ENCODE data around the gene TLCD3B.

Gene TLCD3B

DNA sequence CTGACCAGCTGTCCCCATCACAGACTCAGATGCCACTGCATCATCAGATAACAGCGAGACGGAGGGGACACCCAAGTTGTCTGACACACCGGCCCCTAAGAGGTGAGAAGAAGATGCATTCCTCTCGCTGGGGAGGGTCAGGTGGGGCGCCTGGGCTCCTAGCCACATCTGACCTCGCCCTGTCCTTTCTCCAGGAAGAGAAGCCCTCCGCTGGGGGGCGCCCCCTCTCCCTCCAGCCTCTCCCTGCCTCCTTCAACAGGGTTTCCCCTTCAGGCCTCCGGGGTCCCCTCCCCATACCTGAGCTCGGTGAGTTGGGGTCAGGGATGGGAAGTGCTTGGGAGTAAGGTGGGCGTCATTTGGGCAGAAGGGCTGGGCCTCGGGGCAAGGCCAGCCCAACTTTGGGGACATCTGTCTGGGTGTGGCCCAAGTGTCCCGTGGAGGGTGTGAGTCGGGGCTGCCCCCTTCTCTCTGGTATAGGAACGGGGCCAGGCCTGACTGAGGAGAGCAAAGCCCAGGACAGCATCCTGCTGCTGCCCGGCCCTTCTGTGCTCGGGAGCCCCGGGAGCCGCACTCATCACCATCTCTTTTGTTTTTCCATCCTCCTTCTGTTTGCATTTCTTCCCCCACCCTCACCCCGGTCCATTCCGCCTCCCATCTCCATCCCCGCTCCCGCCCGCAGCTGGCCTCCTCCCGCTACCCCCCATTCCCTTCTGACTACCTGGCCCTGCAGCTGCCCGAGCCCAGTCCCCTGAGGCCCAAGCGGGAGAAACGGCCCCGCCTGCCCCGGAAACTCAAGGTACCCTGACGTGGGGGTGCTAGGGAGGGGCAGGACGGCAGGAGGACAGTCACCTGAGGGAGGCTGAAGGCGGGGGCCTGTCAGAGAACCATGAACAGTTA is 30.1 kb downstream of the TLCD3B start (continued):
- TF ChIP-seq ZFP30 (CRISPR knock-in tag; IDR thresholded peaks at IDR 0.05): no peak
- TF ChIP-seq ESRRG (CRISPR knock-in tag; IDR thresholded peaks at IDR 0.05): no peak
- TF ChIP-seq ZNF565 (CRISPR knock-in tag; conservative IDR thresholded peaks at IDR 0.05; ENCODE audit: low read depth): no peak
- TF ChIP-seq TCF4 (CRISPR knock-in tag; IDR thresholded peaks at IDR 0.05; ENCODE audit: borderline replicate concordance): no peak
- TF ChIP-seq SNAI2 (CRISPR knock-in tag; IDR thresholded peaks at IDR 0.05): no peak
- no peak for TF ChIP-seq ZC3H10 (CRISPR knock-in tag; IDR thresholded peaks at IDR 0.05)
- TF ChIP-seq GLIS3 (CRISPR knock-in tag; IDR thresholded peaks at IDR 0.05): no peak
- TF ChIP-seq ZFP3 (CRISPR knock-in tag; IDR thresholded peaks at IDR 0.05): no peak
- TF ChIP-seq RARB (CRISPR knock-in tag; IDR thresholded peaks at IDR 0.05): no peak
- TF ChIP-seq, protein P1, sequence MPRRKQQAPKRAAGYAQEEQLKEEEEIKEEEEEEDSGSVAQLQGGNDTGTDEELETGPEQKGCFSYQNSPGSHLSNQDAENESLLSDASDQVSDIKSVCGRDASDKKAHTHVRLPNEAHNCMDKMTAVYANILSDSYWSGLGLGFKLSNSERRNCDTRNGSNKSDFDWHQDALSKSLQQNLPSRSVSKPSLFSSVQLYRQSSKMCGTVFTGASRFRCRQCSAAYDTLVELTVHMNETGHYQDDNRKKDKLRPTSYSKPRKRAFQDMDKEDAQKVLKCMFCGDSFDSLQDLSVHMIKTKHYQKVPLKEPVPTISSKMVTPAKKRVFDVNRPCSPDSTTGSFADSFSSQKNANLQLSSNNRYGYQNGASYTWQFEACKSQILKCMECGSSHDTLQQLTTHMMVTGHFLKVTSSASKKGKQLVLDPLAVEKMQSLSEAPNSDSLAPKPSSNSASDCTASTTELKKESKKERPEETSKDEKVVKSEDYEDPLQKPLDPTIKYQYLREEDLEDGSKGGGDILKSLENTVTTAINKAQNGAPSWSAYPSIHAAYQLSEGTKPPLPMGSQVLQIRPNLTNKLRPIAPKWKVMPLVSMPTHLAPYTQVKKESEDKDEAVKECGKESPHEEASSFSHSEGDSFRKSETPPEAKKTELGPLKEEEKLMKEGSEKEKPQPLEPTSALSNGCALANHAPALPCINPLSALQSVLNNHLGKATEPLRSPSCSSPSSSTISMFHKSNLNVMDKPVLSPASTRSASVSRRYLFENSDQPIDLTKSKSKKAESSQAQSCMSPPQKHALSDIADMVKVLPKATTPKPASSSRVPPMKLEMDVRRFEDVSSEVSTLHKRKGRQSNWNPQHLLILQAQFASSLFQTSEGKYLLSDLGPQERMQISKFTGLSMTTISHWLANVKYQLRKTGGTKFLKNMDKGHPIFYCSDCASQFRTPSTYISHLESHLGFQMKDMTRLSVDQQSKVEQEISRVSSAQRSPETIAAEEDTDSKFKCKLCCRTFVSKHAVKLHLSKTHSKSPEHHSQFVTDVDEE (CRISPR knock-in tag; IDR thresholded peaks at IDR 0.05): no peak

DNA sequence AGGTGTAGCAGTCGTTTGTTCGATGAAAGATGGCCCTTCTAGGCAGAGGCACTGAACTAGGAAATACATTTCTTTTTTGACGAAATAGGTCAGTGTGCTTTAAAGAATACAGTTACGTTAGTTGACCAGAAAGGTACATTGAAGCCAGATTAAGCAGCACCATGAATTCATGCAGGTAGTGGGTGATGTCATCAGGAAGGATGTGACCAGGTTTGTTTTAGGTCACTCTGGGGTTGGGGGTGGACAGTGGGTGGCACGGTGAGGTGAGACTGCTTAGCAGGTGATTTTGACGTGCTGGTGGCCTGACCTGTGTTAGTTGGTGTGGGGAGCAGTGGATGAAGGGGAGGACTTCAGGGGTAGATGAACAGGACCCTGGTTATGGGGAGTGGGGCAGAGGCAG is 31.5 kb downstream of the TLCD3B start:
- no peak for ATAC-seq
- no peak for TF ChIP-seq SNAI2 (CRISPR knock-in tag; IDR thresholded peaks at IDR 0.05)
- no peak for TF ChIP-seq ZNF70 (CRISPR knock-in tag; IDR thresholded peaks at IDR 0.05)
- TF ChIP-seq ESRRG (CRISPR knock-in tag; IDR thresholded peaks at IDR 0.05): no peak
- TF ChIP-seq ZFP3 (CRISPR knock-in tag; IDR thresholded peaks at IDR 0.05): no peak
- TF ChIP-seq, protein P2, sequence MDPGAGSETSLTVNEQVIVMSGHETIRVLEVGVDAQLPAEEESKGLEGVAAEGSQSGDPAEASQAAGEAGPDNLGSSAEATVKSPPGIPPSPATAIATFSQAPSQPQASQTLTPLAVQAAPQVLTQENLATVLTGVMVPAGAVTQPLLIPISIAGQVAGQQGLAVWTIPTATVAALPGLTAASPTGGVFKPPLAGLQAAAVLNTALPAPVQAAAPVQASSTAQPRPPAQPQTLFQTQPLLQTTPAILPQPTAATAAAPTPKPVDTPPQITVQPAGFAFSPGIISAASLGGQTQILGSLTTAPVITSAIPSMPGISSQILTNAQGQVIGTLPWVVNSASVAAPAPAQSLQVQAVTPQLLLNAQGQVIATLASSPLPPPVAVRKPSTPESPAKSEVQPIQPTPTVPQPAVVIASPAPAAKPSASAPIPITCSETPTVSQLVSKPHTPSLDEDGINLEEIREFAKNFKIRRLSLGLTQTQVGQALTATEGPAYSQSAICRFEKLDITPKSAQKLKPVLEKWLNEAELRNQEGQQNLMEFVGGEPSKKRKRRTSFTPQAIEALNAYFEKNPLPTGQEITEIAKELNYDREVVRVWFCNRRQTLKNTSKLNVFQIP (CRISPR knock-in tag; IDR thresholded peaks at IDR 0.05; ENCODE audit: borderline replicate concordance, low read depth): no peak
- TF ChIP-seq ARNTL (CRISPR knock-in tag; IDR thresholded peaks at IDR 0.05; ENCODE audit: borderline replicate concordance, low read depth): no peak
- no peak for TF ChIP-seq OSR1 (CRISPR knock-in tag; IDR thresholded peaks at IDR 0.05)
- TF ChIP-seq, protein P3, sequence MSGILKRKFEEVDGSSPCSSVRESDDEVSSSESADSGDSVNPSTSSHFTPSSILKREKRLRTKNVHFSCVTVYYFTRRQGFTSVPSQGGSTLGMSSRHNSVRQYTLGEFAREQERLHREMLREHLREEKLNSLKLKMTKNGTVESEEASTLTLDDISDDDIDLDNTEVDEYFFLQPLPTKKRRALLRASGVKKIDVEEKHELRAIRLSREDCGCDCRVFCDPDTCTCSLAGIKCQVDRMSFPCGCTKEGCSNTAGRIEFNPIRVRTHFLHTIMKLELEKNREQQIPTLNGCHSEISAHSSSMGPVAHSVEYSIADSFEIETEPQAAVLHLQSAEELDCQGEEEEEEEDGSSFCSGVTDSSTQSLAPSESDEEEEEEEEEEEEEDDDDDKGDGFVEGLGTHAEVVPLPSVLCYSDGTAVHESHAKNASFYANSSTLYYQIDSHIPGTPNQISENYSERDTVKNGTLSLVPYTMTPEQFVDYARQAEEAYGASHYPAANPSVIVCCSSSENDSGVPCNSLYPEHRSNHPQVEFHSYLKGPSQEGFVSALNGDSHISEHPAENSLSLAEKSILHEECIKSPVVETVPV (CRISPR knock-in tag; IDR thresholded peaks at IDR 0.05): no peak
- TF ChIP-seq, protein P4, sequence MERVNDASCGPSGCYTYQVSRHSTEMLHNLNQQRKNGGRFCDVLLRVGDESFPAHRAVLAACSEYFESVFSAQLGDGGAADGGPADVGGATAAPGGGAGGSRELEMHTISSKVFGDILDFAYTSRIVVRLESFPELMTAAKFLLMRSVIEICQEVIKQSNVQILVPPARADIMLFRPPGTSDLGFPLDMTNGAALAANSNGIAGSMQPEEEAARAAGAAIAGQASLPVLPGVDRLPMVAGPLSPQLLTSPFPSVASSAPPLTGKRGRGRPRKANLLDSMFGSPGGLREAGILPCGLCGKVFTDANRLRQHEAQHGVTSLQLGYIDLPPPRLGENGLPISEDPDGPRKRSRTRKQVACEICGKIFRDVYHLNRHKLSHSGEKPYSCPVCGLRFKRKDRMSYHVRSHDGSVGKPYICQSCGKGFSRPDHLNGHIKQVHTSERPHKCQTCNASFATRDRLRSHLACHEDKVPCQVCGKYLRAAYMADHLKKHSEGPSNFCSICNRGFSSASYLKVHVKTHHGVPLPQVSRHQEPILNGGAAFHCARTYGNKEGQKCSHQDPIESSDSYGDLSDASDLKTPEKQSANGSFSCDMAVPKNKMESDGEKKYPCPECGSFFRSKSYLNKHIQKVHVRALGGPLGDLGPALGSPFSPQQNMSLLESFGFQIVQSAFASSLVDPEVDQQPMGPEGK (CRISPR knock-in tag; IDR thresholded peaks at IDR 0.05; ENCODE audit: borderline replicate concordance): no peak
- TF ChIP-seq TCF4 (CRISPR knock-in tag; IDR thresholded peaks at IDR 0.05; ENCODE audit: borderline replicate concordance): no peak
- no peak for TF ChIP-seq BACH2 (CRISPR knock-in tag; IDR thresholded peaks at IDR 0.05; ENCODE audit: borderline replicate concordance)
- TF ChIP-seq, protein P1 (CRISPR knock-in tag; IDR thresholded peaks at IDR 0.05): no peak
- no peak for TF ChIP-seq CSDC2 (CRISPR knock-in tag; IDR thresholded peaks at IDR 0.05)

All from SK-N-SH treated with all-trans-retinoic acid at 6 μM for 48 hours (cell line).